ENCODE data around the gene VAV2.

VAV2 gene

DNA sequence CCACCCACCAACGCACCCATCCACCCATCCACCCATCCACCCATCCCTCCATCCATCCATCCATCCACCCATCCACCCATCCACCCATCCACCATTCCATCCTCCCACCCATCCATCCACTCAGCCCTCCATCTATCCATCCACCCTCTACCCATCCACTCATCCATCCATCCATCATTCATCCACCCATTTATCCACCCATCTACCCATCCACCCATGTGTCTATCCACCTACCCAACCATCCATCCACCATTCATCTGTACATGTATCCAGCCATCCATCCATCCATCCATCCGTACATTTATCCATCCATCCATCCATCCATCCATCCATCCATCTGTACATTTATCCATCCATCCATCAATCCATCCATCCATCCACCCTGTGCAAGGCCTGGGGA is 11.1 kb upstream of the VAV2 start:
- Histone ChIP-seq H3K27ac (no peak overlapping the region), H3K4me3 (ENCODE audit: low read depth in 1 of 2, low read length in 1 of 2) (no peak overlapping the region), H3K4me1 (ENCODE audit: control insufficient read depth in 1 of 2, insufficient read depth in 1 of 2, low read depth in 1 of 2, low read length in 1 of 2) (no peaks in the 10 kb centered on the region), H3K27me3 (peaks cover 22% of the 10 kb centered on the region), H3K36me3 (no peaks in the 10 kb centered on the region), H3K9me3 (no peaks in the 10 kb centered on the region)
- TF ChIP-seq CTCF (IDR thresholded peaks at IDR 0.05) = no peak

GRCh38 chr9:134002796-134003195 is 10.7 kb upstream of the VAV2 start:
- Histone ChIP-seq H3K4me1 (ENCODE audit: control insufficient read depth in 1 of 2, insufficient read depth in 1 of 2, low read depth in 1 of 2, low read length in 1 of 2) (no peaks in the 10 kb centered on the region), H3K9me3 (no peaks in the 10 kb centered on the region), H3K27me3 (peaks cover 17% of the 10 kb centered on the region), H3K27ac (no peak overlapping the region), H3K36me3 (no peaks in the 10 kb centered on the region), H3K4me3 (ENCODE audit: low read depth in 1 of 2, low read length in 1 of 2) (no peak overlapping the region)
- no peak for TF ChIP-seq CTCF (IDR thresholded peaks at IDR 0.05)

- no peak for TF ChIP-seq CTCF (IDR thresholded peaks at IDR 0.05)
- H3K9me3 ChIP-seq = no peaks in the 10 kb centered on the region
- H3K4me1 ChIP-seq (ENCODE audit: control insufficient read depth in 1 of 2, insufficient read depth in 1 of 2, low read depth in 1 of 2, low read length in 1 of 2) = no peaks in the 10 kb centered on the region
- peaks cover 31% of the 10 kb centered on the region for H3K27me3 ChIP-seq
- H3K36me3 ChIP-seq = no peaks in the 10 kb centered on the region
- H3K27ac ChIP-seq = no peak overlapping the region
- no peak overlapping the region for H3K4me3 ChIP-seq (ENCODE audit: low read depth in 1 of 2, low read length in 1 of 2)
Measured at GRCh38 chr9:133999851-134000265, 7.7 kb upstream of the VAV2 start.

DNA sequence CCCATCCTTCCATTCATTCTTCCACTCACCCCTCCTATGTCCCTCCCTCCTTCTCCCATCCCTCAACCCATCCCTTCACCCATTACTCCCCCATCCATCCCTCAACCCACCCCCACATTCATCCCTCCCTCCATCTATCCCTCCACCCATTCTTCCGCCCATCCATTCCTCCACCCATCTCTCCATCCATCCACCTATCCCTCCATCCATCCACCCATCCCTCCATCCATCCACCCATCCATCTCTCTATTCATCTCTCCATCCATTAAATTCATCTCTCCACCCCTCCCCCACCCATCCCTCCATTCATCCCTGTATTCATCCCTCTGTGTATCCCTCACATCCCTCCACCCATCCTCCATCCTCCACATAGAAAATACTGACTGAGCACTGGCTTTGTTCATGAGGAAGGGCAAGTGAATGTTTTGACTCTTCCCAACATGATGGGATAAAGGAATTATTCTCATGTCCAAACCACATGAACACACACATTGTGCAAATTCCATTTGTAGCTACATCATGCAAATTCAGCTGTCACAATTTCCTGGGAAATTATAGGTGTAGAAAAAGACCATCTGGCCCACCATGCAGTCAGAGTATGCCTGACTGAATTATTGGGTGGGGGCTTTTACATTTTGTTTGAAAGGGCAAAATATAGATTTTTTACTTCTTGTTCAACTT is 6.9 kb upstream of the VAV2 start:
- H3K27ac ChIP-seq = no peak overlapping the region
- no peak for TF ChIP-seq CTCF (IDR thresholded peaks at IDR 0.05)
- H3K4me3 ChIP-seq (ENCODE audit: low read depth in 1 of 2, low read length in 1 of 2) = no peak overlapping the region
- H3K4me1 ChIP-seq (ENCODE audit: control insufficient read depth in 1 of 2, insufficient read depth in 1 of 2, low read depth in 1 of 2, low read length in 1 of 2) = no peaks in the 10 kb centered on the region
- H3K27me3 ChIP-seq = peaks cover 39% of the 10 kb centered on the region
- no peaks in the 10 kb centered on the region for H3K36me3 ChIP-seq
- H3K9me3 ChIP-seq = no peaks in the 10 kb centered on the region

- Histone ChIP-seq H3K27ac (no peak overlapping the region), H3K27me3 (peaks cover 53% of the 10 kb centered on the region), H3K4me1 (ENCODE audit: control insufficient read depth in 1 of 2, insufficient read depth in 1 of 2, low read depth in 1 of 2, low read length in 1 of 2) (peaks cover 0 to 4% of the 10 kb centered on the region in 2 experiments), H3K9me3 (no peaks in the 10 kb centered on the region), H3K4me3 (ENCODE audit: low read depth in 1 of 2, low read length in 1 of 2) (no peak overlapping the region), H3K36me3 (no peaks in the 10 kb centered on the region)
- TF ChIP-seq CTCF (IDR thresholded peaks at IDR 0.05) = no peak
Measured at GRCh38 chr9:133997584-133997983, 5.5 kb upstream of the VAV2 start.
